GM19438 (cell line): ENCODE measurements around the gene DUSP7.

Source experiments
- ATAC-seq: cut with Tn5 transposase; IDR thresholded peaks from one replicate; pipeline ENCODE4 v1.9.1; 2021; ENCODE audit warnings: low read depth; ENCODE audit not compliant: unreplicated experiment

The DUSP7 gene

DNA sequence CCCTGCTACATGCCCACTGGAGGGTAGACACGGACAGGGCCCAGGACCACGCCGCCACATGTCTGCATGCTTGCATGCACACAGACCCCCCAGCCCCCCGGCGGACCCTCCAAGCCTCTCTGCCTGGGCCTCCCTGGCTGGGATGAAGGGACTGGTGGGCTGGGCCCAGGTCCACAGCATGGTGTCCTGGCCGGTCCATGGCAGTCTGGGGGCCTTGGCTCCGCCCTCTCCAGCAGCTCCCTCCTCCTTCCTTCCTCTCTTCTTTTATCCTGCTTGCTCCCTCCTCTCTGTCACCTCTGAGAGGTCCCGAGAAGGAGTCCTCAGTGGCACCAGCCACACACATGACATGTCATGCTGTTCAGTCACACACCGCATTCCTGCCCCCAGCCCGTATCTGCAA, 24.5 kb downstream of the DUSP7 start:
- ATAC-seq = no peak

DNA sequence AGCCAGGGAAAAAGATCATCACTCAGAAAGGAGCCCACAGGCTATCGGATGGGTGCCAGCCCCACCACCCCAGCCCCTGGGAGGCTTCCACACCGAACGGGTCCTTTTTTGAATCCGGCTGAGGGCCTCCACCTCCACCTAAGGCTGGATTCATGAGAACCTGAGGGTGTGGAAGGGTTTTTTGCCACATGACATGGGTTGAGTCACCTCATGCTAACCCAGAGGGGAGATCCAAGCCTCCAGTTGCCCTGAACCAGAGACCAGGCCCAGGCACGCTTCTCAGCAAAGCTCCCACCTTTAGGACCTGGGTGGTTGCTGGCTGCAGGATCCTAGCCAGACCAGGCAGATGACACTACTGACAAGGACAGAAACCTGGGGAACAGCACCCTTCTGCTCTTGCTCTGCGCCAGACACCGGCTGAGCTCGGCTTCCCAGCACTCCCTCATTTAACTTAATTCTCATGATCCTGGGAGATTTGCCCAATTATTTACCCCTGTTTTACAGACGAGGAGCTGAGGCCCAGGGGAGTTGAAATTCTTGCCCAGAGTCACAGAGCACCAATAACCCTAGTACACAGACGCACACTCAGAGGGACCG, 25.6 kb downstream of the DUSP7 start:
- ATAC-seq = no peak

DNA sequence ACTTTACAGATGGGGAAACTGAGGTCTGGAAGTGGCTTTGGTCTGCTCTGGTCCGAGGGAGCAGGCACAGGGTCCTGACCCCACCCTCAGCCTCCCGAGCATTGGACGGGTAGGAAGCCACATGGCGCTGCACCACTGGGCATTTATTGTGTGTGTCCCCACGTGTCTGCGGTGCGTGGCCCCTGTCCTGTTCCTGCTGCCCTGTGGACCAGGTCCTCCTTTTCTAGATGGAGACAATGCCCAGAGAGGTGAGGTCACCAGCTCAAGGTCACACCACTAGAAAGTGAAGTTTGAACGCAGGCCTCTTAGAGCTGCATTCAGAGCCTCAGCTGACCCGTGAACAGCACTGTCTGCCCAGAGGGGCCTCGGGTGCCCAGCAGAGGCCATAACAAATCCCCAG, 26.8 kb downstream of the DUSP7 start:
- no peak for ATAC-seq

DNA sequence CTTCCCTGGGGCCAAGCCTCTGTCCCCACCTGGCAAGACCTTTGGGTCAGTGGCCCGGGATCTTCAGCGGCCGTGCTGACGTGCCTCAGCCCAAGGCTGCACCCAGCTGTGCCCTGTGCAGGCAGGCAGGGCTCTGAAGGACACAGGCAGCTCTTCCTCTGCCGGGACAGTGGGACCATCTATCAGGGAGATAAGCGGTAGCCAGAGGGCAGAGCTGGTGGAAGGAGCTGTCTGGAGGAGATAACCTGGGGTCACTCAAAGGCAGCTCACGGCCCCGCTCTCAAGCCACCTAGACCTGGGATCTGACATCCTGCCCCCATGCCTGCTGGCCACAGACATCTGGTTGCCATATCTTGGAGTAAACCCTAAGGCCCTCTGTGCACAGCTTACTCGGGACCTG, 27.3 kb downstream of the DUSP7 start:
- ATAC-seq = no peak

DNA sequence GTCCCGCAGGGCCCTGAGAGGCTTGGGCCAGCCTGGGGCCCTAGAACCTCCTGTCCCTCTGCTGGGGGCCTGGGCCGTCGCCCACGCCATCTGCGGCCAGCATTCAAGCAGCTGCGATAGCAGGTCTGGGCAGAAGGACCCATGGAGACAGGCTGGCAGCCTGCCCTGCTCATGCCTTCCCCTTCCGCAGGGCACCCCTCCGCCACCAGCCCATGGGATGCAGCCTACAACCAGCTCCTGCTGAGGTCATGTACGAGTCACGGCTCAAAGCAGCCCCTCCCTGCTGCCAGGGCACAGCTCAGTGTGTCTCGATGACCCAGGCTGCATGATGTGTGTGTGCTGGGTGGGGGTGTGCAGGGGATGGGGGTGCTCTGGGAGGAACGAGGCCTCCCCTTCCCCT, 27.8 kb downstream of the DUSP7 start:
- ATAC-seq = no peak

DNA sequence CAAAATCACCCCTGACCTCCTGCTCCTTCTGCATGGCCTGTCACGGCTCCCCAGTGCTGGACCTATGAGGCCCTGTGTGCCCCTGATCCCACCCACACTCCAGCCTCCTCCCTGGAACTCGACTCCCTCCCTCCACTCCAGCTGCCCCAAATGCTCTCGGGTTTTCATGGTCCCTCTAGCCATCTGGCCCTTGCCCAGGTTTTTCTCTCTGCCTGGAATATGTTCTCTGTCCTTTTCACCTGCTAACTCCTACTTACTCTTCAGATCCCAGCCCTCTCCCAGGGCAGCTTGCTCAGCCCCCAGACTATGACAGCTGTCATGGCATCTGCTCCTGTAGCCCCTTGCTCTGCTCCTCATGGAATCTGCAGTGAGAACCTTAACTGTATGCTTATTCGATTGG, 30.3 kb downstream of the DUSP7 start:
- no peak for ATAC-seq

DNA sequence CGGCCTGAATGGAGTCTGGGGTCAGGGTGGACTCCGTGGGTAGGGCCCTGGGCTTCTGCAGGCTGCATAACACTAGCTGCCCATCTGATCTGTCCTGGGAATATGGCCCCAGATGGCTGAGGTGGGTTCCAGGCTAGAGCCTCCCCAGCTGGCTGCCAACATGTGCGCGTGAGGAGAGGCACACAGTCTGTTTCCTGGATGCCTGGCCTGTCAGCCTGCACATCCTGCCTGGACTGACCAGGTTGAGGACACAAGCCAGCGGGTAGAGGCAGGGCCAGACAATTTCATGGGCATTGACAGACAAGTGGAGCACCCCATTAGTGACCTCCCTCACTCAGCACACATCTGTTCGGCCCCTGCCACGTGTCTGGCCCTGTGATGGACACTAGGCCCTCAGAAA, 30.9 kb downstream of the DUSP7 start:
- no peak for ATAC-seq

DNA sequence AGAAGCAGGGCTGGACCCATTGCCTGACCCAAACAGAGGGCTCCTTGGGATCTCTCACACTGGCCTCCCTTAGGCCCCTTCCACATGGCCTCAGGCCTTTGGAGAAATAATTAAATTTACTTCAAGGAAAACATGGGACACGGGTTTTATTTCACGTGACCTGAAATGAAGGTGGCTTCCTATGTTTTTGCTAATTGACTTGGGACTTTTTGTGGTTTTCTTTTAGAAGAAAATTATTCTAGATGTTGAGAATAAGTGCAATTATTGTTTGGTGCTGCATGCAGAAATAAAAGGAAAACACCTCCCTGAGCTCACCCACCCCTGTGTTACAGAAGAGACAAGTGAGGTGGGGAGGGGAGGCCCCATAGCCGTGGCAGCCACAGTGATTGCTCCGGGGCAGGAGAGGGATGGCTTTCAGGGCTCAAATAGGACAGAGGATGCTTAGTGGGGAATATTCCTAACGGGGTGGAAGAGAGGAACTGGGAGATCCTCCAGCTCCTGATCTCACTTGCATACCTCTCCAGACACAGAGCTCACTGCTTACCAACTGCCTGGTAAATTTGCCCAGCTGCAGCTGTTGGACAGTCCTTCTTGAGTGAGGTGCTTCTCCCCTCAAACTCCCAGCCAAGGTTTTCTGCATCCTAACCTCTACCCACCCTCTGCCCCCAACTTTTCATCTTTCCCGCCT, 31.5 kb downstream of the DUSP7 start:
- ATAC-seq = no peak

DNA sequence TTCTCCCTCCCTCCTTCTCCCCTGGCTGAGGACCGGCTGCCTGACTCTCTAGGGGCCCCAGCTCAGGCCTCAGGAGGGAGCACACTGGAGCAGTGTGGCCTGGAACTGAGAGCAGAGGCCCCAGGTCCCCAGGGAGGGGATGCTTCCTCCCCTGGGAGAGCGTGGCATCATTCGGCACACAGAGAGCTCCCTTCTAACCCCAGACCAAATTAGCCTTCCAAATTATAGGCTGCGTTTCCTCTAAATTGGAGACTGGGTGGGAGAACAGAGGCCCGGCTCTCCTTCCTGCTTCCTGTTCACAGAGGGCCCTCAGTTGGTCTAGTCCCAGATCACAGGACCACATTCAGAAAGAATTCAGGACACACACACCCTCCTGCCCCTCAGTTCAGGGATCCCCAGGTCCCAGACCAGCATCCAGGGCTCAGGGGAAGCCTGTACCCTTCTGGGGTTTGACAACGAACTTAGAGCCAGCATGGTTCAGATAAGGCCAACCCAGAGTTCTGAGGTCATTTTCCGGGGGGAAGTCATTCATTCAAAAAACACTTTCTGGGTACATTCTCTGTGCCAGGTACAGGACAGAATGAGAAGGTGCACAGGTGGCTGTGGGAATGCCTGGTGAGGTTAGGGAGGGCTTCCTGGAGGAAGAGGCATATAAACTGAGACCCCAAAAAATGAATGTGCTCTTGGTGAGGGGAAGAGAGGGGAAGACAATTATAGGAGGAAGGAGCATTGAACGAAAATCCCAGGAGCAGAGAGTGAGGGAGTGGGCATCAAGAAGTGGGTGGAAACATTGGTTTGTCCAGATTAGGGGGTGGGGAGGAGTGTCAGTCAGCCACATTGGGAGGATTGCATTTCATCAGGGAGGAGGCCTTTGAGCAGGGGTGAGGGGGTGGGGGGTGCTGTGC, 32.3 kb downstream of the DUSP7 start:
- peak; percentile 84 for ATAC-seq

DNA sequence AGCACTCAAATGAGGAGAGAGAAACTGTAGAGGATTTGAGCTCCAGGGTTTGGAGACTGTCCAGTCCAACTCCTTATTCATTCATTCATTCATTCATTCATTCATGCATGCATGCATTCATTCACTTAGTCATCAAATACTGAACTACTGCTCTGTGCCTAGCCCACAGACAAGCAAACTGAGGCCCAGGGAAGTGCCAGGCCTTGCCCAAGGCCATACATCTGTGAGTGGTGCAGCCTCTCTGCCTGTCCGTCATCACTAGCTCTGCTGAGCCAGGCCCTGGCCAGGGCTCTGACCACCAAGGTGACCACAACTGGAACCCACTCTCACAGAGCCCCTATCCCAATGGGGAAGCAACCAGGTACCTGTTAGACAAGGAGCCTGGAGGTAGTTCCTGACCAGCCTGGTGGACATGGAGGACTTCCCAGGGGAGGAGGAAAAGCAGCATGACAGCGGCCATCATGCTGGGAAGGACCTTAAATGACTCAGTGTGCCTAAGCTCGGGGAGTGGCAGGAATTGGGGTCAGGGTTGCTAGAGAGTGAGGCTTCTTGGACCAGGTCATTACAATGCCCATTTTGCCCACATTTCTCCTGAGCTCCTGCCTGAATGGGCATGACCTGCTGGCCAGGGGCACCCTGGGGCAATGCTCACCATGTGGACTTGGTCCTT, 33.1 kb downstream of the DUSP7 start:
- peak; percentile 12 for ATAC-seq

DNA sequence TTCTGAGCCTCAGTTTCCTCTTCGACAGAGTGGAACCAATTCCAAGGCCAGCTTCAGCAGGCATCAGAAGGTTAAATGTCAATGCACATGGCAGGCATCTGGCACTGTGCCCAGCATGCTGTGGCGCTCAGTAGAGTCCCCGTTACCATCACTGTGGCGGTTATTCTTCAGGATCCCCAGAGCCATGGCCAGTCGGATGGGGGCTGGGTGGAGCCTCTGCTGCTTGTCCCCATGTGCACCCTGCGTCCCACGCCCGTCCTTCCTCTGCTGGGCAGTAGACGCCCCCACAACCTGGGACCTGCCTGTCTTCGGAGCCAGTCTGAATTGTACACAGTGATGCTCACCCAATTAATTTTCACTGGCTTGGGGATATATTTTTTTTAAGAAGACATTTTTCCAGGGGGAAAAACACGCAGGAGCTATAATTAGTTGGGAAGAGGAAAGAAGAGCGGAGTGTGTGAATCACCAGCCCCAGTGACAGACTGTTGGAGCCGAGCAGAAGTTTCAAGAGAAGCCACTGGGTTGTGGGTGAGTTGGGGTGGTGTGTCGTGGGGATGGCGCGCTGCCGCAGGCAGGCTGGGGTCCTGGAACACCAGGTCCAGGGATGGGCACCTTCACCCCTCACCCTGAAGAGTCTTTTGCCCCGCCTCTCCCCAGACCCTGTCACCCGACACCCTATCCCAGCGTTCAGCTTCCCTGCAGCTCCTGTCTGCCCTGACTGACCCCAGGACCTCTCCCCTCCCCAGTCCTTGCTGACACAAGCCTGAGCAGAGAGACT, 33.9 kb downstream of the DUSP7 start:
- no peak for ATAC-seq

DNA sequence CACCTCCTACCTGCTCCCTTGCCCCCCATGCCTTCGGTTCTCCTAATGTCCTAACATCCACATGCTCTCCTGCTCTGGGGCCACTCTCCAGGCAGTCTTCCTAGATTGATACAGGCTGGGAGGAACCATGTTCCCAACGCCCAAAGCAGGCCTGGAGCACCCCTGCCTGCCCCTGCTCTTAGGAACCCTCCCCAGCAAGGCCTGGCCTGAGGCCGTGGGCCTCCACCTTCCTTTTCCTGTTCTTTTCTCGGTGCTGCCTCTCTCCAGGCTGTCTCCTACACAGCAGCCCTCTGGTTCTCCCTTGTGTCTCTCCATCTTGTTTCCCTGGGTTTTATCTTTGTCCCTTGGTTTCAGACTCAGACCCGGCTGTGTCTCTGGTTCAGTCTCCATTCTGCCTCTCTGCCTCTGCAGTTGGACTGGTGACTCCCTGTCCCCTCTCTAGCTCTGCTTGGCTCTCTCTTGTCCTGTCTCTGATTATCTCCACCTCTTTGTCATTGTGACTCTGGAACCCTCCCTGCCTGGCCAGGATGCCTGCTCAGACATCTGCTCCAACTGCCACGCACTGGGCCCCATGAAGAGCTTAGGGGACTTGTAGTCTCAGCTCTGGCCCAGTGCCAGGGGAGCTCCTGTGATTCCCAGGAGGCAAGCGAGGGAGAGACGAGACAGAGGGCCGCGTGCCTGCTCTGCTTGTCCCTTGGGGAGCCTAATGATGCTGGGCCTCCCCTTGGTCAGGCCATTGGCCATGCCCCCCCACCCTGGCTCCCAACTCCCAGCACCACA, 34.7 kb downstream of the DUSP7 start:
- no peak for ATAC-seq

DNA sequence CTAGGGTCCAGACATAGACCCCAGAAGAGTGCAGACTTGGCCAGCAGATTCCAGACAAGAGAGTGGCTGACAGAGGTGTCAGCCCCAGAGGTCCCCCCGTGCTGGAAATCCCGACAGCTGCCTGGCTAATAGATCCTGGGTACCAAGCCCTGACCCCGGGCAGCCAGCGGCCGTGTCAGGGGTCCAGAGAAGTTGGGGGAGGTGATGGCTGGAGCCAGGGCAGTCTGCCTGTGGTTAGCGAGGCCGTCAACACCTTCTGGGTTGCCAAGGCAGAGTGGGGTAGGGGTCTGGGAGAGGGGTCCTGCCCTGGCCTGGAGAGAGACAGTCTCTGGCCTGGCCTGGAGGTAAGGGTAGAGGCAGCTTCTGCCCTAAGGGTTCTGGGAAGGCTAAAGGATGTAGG, 35.6 kb downstream of the DUSP7 start:
- ATAC-seq = no peak

DNA sequence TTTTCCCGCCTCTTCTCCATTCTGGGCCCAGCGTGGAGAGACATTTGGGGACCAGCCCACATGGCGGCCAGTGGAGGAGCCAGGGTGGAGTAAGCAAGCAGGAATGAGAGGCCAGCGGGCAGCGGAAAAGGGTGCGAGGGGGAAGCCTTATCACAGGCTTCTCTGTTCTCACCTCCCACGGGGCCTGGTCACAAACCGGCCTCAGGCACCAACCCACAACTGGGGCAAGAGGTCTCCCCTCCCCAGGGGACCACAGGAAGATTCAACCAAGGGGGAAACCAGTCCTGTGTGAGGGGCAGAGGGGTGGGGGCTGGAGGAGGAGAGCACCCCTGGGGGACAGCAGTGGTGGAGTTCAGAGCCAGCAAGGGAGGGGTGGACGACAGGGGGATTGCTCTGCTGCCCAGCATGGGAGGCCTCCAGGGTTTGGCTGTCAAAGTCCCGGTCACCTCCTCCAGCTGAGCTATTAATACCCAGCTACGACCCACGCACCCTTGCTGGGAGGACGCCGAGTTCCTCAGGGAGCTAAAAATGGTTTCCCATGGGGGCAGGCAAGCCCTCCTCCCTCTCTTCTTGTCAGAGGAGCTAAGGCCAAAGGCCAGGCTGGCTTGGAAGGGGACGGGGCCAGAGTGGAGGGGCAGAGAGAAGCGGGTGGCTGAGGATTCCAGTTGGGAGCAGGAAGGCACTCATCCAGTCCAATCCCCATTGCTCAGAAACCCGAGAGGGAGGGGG, 36.9 kb downstream of the DUSP7 start:
- no peak for ATAC-seq

DNA sequence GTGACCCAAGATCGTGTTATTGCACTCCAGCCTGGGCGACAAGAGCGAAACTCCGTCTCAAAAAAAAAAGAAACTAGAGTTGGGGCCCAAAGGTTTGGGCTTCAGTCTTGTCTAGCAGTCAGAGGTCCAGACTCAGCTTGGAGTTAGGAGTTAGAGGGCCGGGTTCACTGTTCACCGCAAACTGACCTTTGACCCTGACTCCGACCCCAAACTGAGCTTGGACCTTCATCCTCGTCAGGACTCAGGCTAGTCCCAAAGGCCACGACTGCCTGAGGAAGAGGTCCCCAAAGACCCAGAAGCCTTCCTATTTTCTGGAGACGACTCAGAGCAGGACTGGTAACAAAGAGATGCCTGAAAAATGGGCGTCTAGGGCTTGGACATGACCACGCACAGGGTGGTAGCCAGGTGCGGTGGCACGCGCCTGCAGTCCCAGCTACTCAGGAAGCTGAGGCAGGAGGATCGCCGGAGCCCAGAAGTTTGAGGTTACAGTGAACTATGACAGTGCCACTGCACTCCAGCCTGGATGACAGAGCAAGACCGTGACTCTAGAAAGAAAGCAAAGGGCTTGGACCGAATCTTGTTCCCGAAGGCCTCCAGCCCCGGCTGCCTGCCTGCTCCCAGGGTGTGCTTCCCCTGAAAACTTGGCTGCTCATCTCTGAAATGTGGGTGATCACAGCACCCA, 37.9 kb downstream of the DUSP7 start:
- ATAC-seq = no peak

DNA sequence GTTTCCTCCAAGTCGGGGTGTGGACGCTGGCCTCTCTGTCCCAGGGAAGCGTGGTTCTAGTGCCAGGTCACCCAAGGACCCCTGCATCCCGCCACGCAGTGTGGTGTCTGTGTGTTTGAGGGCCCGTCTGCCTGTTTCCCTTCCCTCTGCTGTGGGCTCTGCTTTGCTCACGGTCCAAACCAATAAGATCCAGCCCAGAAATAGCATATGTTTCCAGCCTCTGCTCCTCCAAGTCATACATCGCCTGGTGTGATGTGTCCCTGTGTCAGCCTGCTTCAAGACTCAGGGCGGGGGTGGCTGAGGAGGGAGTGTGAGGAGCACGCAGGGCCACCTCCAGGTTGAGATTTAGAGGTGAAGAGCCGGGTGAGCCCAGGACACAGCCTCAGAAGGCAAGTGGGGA, 38.8 kb downstream of the DUSP7 start:
- ATAC-seq = no peak

DNA sequence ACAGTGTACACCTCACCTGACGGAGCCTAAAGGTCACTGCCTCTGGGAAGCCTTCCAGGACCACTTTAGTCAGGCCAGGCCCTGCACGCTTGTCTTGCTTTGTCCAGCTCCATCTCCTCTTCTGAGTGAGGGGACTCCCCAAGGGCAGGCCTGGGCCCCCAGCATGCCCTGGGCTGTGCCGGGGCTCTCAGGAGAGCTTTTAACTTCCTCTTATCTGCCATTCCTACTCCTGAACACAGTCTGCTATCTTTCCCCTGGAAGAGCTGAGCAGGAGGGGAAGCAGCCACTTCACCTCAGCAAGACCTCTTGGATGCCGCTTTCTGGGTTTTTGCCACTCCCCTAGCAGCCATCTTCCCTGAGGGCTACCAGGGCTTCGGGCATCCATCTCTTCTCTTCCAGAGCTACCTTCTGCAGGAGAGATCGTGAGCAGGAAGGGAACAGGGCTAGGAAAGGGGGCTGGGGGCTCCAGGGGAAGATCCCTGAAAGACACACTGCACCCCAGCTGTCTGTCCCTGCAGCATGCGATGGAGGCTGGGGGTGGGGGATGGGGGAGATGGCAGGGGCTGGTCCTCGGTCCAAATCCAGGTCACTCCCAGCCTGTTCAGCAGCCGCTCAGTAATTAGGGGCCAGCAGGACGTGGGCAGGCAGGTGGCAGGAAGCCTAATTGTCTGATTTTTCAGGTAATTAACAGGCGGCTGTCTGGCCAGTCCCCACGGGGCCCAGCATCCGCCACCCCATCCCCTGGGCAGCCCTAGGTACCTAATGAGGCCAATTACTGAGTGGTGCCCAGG, 40.7 kb downstream of the DUSP7 start:
- no peak for ATAC-seq

DNA sequence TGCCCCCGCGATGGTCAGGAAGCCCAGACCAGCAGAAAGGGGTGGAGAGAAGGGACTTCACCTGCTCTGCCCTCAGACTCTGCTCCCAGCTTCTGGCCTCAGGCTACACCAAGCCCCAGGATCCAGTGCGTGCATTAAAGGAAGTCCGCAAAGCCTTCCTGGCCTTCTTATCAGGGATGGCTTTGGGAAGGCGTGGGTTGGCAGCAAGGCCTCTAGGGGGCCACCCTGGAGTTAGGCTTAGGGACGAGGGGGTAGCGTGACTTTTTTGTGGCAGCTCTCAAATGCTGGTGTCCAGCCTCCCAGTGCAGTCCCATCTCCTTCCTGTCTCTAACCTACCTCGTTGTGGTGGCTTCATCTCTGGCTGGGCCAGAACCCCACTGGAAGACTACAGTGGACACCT, 41.8 kb downstream of the DUSP7 start:
- ATAC-seq = no peak
